ENCODE results near the gene PRKACG.

- TF ChIP-seq, protein P1, sequence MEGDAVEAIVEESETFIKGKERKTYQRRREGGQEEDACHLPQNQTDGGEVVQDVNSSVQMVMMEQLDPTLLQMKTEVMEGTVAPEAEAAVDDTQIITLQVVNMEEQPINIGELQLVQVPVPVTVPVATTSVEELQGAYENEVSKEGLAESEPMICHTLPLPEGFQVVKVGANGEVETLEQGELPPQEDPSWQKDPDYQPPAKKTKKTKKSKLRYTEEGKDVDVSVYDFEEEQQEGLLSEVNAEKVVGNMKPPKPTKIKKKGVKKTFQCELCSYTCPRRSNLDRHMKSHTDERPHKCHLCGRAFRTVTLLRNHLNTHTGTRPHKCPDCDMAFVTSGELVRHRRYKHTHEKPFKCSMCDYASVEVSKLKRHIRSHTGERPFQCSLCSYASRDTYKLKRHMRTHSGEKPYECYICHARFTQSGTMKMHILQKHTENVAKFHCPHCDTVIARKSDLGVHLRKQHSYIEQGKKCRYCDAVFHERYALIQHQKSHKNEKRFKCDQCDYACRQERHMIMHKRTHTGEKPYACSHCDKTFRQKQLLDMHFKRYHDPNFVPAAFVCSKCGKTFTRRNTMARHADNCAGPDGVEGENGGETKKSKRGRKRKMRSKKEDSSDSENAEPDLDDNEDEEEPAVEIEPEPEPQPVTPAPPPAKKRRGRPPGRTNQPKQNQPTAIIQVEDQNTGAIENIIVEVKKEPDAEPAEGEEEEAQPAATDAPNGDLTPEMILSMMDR (IDR thresholded peaks at IDR 0.05), result no peak
- TF ChIP-seq POLR2A (IDR thresholded peaks at IDR 0.05), result no peak
Observed at GRCh38 chr9:68996462-68996861, 17.5 kb downstream of the PRKACG start.

All from tibial nerve (tissue), 3 donors.